ENCODE results near the gene ATP1A4. TPM values are rescaled to one million over a fixed set of nuclear protein-coding genes. Genes with fewer than 3 reads are reported as not detected.
A peak's percentile ranks its signal among the peaks of the same experiment; 100 is the strongest.

ATP1A4 gene
- total and polyA plus RNA-seq, 5 donors = 0.07 to 0.43 (median 0.18) TPM; not detected in 1

DNA sequence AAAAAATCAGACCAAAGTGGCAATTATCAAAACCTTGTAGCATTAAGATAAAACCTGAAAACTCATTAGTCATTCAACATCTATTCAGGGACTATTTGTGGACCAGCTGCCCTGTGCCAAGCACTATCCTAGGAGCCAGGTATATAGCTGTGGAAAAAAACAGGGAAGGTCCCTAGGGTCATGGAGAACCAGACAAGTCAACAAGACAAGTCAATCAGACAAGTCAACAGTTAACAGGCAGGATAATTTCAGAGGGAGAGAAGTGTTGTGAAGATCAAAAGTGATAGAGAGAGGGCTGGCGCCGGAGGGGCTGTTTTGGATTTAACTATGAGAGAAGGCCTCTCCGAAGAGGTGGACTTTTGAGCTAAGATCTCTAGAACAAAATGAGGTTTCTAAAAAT, 3.3 kb upstream of the ATP1A4 start:
- H3K27ac ChIP-seq (ENCODE audit: low read length) = no peak overlapping the region
- intact Hi-C loops (cut with DNase I) = no loop called here
- peak in 1 of 2 donors; percentile 41 for ATAC-seq

DNA sequence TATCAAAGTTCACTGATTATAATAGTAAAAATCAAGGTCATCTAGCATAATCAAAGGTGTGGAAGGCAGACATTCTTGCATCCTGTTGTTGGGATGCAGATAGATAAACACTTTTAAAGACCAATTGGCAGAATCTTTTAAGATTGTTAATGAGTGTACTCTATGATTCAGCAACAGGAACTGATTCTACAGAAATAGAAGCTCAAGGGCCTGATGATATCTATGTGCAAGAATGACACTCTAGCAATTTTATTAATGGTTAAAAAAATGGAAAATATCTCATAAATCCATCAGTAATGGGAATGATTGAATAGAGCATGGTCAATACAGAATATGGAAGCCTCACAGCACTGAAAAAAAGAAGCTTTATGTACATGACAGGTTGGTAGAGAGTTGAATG, 2.2 kb upstream of the ATP1A4 start:
- DNase-seq (no peak), ATAC-seq (no peak)
- no peaks in the 10 kb centered on the region for H3K4me1 ChIP-seq (ENCODE audit: control insufficient read depth, insufficient read depth, low read length)
- H3K9me3 ChIP-seq (ENCODE audit: control insufficient read depth, low read length) = no peaks in the 10 kb centered on the region
- no peak overlapping the region for H3K27ac ChIP-seq (ENCODE audit: low read length)
- no peaks in the 10 kb centered on the region for H3K27me3 ChIP-seq (ENCODE audit: control insufficient read depth, insufficient read depth)
- intact Hi-C loops (cut with DNase I) = no loop called here
- no peak overlapping the region for H3K4me3 ChIP-seq (ENCODE audit: low read length)

More for the DNA sequence above, 3.3 kb upstream of the ATP1A4 start:
- Histone ChIP-seq H3K27me3 (ENCODE audit: control insufficient read depth, insufficient read depth) (no peaks in the 10 kb centered on the region), H3K4me3 (ENCODE audit: low read length) (no peak overlapping the region), H3K4me1 (ENCODE audit: control insufficient read depth, insufficient read depth, low read length) (no peaks in the 10 kb centered on the region), H3K9me3 (ENCODE audit: control insufficient read depth, low read length) (no peaks in the 10 kb centered on the region)
- DNase-seq = no peak
- 68% methylated on average over 3 of the region's 3 CpGs for WGBS

- Histone ChIP-seq H3K4me1 (ENCODE audit: control insufficient read depth, insufficient read depth, low read length) (no peaks in the 10 kb centered on the region), H3K27ac (ENCODE audit: low read length) (no peak overlapping the region), H3K27me3 (ENCODE audit: control insufficient read depth, insufficient read depth) (no peaks in the 10 kb centered on the region), H3K4me3 (ENCODE audit: low read length) (no peak overlapping the region), H3K9me3 (ENCODE audit: control insufficient read depth, low read length) (no peaks in the 10 kb centered on the region)
- no peak for ATAC-seq
- intact Hi-C loops (cut with DNase I) = no loop called here
- 61% methylated on average over 2 of the region's 2 CpGs for WGBS
- DNase-seq = no peak
Observed at GRCh38 chr1:160149716-160150115, 1.7 kb upstream of the ATP1A4 start.

GRCh38 chr1:160154790-160155189, 3.4 kb downstream of the ATP1A4 start:
- H3K27ac ChIP-seq (ENCODE audit: low read length) = no peak overlapping the region
- no peaks in the 10 kb centered on the region for H3K4me1 ChIP-seq (ENCODE audit: control insufficient read depth, insufficient read depth, low read length)
- 86% methylated on average over 3 of the region's 3 CpGs for WGBS
- H3K27me3 ChIP-seq (ENCODE audit: control insufficient read depth, insufficient read depth) = no peaks in the 10 kb centered on the region
- DNase-seq (no peak), ATAC-seq (no peak)
- H3K9me3 ChIP-seq (ENCODE audit: control insufficient read depth, low read length) = no peaks in the 10 kb centered on the region
- H3K4me3 ChIP-seq (ENCODE audit: low read length) = no peak overlapping the region
- intact Hi-C loops (cut with DNase I) = no loop called here

GRCh38 chr1:160156361-160156760, 5.0 kb downstream of the ATP1A4 start:
- Histone ChIP-seq H3K4me3 (ENCODE audit: low read length) (no peak overlapping the region), H3K9me3 (ENCODE audit: control insufficient read depth, low read length) (no peaks in the 10 kb centered on the region), H3K27ac (ENCODE audit: low read length) (no peak overlapping the region), H3K27me3 (ENCODE audit: control insufficient read depth, insufficient read depth) (no peaks in the 10 kb centered on the region), H3K4me1 (ENCODE audit: control insufficient read depth, insufficient read depth, low read length) (no peaks in the 10 kb centered on the region)
- no peak for DNase-seq
- ATAC-seq = no peak
- intact Hi-C loops (cut with DNase I) = no loop called here
- WGBS = 83% methylated on average over 5 of the region's 5 CpGs

GRCh38 chr1:160157174-160157573, 5.8 kb downstream of the ATP1A4 start:
- no peak overlapping the region for H3K4me3 ChIP-seq (ENCODE audit: low read length)
- no peak overlapping the region for H3K27ac ChIP-seq (ENCODE audit: low read length)
- no peak for DNase-seq
- intact Hi-C loops (cut with DNase I) = no loop called here
- no peaks in the 10 kb centered on the region for H3K27me3 ChIP-seq (ENCODE audit: control insufficient read depth, insufficient read depth)
- no peaks in the 10 kb centered on the region for H3K4me1 ChIP-seq (ENCODE audit: control insufficient read depth, insufficient read depth, low read length)
- H3K9me3 ChIP-seq (ENCODE audit: control insufficient read depth, low read length) = no peaks in the 10 kb centered on the region
- no peak for ATAC-seq
- WGBS = 75% methylated on average over 4 of the region's 4 CpGs

- Histone ChIP-seq H3K27ac (ENCODE audit: low read length) (no peak overlapping the region), H3K4me3 (ENCODE audit: low read length) (no peak overlapping the region), H3K27me3 (ENCODE audit: control insufficient read depth, insufficient read depth) (no peaks in the 10 kb centered on the region), H3K4me1 (ENCODE audit: control insufficient read depth, insufficient read depth, low read length) (no peaks in the 10 kb centered on the region), H3K9me3 (ENCODE audit: control insufficient read depth, low read length) (no peaks in the 10 kb centered on the region)
- no peak for DNase-seq
- WGBS = 73% methylated on average over 3 of the region's 3 CpGs
- intact Hi-C loops (cut with DNase I) = no loop called here
- ATAC-seq = no peak
Observed at GRCh38 chr1:160158031-160158430, 6.6 kb downstream of the ATP1A4 start.

GRCh38 chr1:160158534-160158933, 7.1 kb downstream of the ATP1A4 start:
- 85% methylated on average over 4 of the region's 4 CpGs for WGBS
- ATAC-seq (no peak), DNase-seq (no peak)
- intact Hi-C loops (cut with DNase I) = no loop called here
- Histone ChIP-seq H3K4me1 (ENCODE audit: control insufficient read depth, insufficient read depth, low read length) (no peaks in the 10 kb centered on the region), H3K4me3 (ENCODE audit: low read length) (no peak overlapping the region), H3K27me3 (ENCODE audit: control insufficient read depth, insufficient read depth) (no peaks in the 10 kb centered on the region), H3K9me3 (ENCODE audit: control insufficient read depth, low read length) (no peaks in the 10 kb centered on the region), H3K27ac (ENCODE audit: low read length) (no peak overlapping the region)

DNA sequence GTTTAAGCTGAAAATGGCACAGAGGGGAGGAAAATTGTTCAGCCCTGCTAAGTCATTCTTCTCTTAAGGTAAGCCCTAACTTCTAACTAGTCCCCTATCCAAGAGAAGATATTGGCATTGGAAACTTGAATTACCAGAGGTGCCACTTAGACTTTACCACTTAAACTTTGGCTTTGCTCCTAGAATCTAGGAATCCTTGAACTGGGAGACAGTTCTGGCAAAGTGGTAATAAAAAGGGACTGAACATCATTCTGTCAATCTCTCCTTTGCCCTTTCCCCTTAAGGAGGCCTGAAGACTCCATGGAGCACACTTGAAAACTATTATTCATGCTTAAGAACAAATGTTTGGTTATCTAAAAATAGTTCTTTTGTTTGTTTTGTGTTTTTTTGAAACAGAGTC, 8.4 kb downstream of the ATP1A4 start:
- H3K27ac ChIP-seq (ENCODE audit: low read length) = no peak overlapping the region
- intact Hi-C loops (cut with DNase I) = no loop called here
- no peaks in the 10 kb centered on the region for H3K9me3 ChIP-seq (ENCODE audit: control insufficient read depth, low read length)
- ATAC-seq (no peak), DNase-seq (no peak)
- H3K4me1 ChIP-seq (ENCODE audit: control insufficient read depth, insufficient read depth, low read length) = no peaks in the 10 kb centered on the region
- H3K27me3 ChIP-seq (ENCODE audit: control insufficient read depth, insufficient read depth) = no peaks in the 10 kb centered on the region
- H3K4me3 ChIP-seq (ENCODE audit: low read length) = no peak overlapping the region

DNA sequence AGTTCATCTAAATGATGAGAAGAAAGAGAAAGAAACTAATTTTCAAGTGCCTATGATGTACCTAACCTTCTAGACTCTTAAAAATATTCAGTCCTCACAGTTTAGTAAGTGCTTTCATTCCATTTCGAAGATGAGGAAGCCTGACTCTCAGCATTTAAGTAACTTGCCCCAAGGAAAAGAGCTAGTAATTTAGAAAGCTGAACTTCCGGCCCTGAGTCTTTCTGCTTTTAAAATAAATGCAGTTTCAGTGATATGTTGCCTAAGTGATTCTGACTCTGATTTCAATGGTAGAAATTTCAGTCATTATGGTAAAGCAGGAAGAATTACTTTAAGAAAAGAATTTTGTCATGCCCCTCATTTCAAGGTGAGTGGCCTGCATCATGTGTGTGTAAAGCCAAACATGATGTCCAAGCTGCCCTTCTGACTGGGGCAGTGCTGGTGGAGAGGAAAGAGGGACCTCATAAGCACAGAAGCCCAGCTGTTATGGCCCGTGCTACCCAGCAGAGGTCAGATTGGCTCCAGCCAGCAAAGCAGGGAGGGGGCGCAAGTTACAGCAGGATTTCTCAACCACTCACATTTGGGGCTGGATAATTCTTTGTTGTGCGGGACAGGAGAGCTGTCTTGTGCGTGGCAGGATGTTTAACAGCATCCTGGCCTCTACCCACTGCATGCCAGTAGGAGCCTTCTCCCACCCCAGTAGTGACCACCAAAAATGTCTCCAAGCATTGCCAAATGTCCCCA, 10.7 kb downstream of the ATP1A4 start:
- 48% methylated on average over 6 of the region's 6 CpGs for WGBS
- Histone ChIP-seq H3K4me3 (ENCODE audit: low read length) (no peak overlapping the region), H3K9me3 (ENCODE audit: control insufficient read depth, low read length) (no peaks in the 10 kb centered on the region), H3K4me1 (ENCODE audit: control insufficient read depth, insufficient read depth, low read length) (no peaks in the 10 kb centered on the region), H3K27ac (ENCODE audit: low read length) (no peak overlapping the region), H3K27me3 (ENCODE audit: control insufficient read depth, insufficient read depth) (no peaks in the 10 kb centered on the region)
- peak; percentile 45 to 67 for ATAC-seq
- intact Hi-C loops (cut with DNase I) = no loop called here
- DNase-seq = peak; percentile 22 to 68 (median 65)

DNA sequence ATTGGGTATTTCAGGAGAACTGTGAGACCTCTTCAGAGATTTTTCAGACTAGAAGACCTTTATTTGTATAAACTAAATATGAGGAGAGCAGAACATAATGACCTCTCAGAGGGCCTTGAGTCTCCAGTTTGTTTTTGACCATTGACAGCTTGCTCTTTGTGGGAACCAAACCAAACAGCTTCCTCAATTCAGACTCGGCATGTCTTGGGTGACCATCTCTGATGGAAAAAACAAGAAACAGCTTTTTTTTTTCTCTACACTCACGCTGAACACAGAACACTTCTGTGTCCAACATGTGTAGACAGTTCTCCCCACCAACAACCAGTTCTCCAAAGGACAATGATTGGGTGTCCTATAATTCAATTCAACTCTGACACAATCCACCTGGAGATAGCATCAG, 11.5 kb downstream of the ATP1A4 start:
- Histone ChIP-seq H3K4me3 (ENCODE audit: low read length) (no peak overlapping the region), H3K4me1 (ENCODE audit: control insufficient read depth, insufficient read depth, low read length) (no peaks in the 10 kb centered on the region), H3K27me3 (ENCODE audit: control insufficient read depth, insufficient read depth) (no peaks in the 10 kb centered on the region), H3K9me3 (ENCODE audit: control insufficient read depth, low read length) (no peaks in the 10 kb centered on the region), H3K27ac (ENCODE audit: low read length) (no peak overlapping the region)
- intact Hi-C loops (cut with DNase I) = no loop called here
- ATAC-seq (no peak), DNase-seq (no peak)
- 68% methylated on average over 2 of the region's 2 CpGs for WGBS

GRCh38 chr1:160163615-160164014, 12.2 kb downstream of the ATP1A4 start:
- DNase-seq (no peak), ATAC-seq (no peak)
- no peaks in the 10 kb centered on the region for H3K4me1 ChIP-seq (ENCODE audit: control insufficient read depth, insufficient read depth, low read length)
- no peak overlapping the region for H3K4me3 ChIP-seq (ENCODE audit: low read length)
- H3K9me3 ChIP-seq (ENCODE audit: control insufficient read depth, low read length) = no peaks in the 10 kb centered on the region
- intact Hi-C loops (cut with DNase I) = no loop called here
- H3K27ac ChIP-seq (ENCODE audit: low read length) = no peak overlapping the region
- WGBS = 98% methylated on average over 1 of the region's 1 CpG
- no peaks in the 10 kb centered on the region for H3K27me3 ChIP-seq (ENCODE audit: control insufficient read depth, insufficient read depth)

All from right cardiac atrium (tissue), 5 donors.